ENCODE results near the gene FBP2.
"Not testable (repeated sequence)": the region's sequence is repeated elsewhere in the genome, so short reads cannot be mapped to it uniquely, and the experiment has no call there.

Gene FBP2

GRCh38 chr9:94568250-94568889 is 25.3 kb downstream of the FBP2 start:
- Mint-ChIP-seq H3K9me3 (no peaks in the 10 kb centered on the region), H3K4me3 (no peak overlapping the region), H3K36me3 (ENCODE audit: low read depth) (peaks cover 18% of the 10 kb centered on the region), H3K27ac (no peak overlapping the region), H3K4me1 (no peaks in the 10 kb centered on the region), H3K27me3 (ENCODE audit: low read depth) (no peaks in the 10 kb centered on the region)
- TF ChIP-seq CTCF (IDR thresholded peaks at IDR 0.05; ENCODE audit: unreplicated experiment in 3 of 3), result no peak

GRCh38 chr9:94567271-94567670 is 26.4 kb downstream of the FBP2 start:
- H3K27ac Mint-ChIP-seq, result no peak overlapping the region
- H3K9me3 Mint-ChIP-seq, result no peaks in the 10 kb centered on the region
- H3K27me3 Mint-ChIP-seq (ENCODE audit: low read depth), result no peaks in the 10 kb centered on the region
- H3K36me3 Mint-ChIP-seq (ENCODE audit: low read depth), result peaks cover 29% of the 10 kb centered on the region
- no peaks in the 10 kb centered on the region for H3K4me1 Mint-ChIP-seq
- no peak for TF ChIP-seq CTCF (IDR thresholded peaks at IDR 0.05; ENCODE audit: unreplicated experiment in 3 of 3)
- no peak overlapping the region for H3K4me3 Mint-ChIP-seq

GRCh38 chr9:94566550-94566949 is 27.1 kb downstream of the FBP2 start:
- Mint-ChIP-seq H3K4me3 (no peak overlapping the region), H3K4me1 (no peaks in the 10 kb centered on the region), H3K27ac (no peak overlapping the region), H3K9me3 (no peaks in the 10 kb centered on the region), H3K36me3 (ENCODE audit: low read depth) (peaks cover 33% of the 10 kb centered on the region), H3K27me3 (ENCODE audit: low read depth) (no peaks in the 10 kb centered on the region)
- no peak for TF ChIP-seq CTCF (IDR thresholded peaks at IDR 0.05; ENCODE audit: unreplicated experiment in 3 of 3)

- H3K27me3 Mint-ChIP-seq (ENCODE audit: low read depth); H3K4me1 Mint-ChIP-seq: not testable (repeated sequence)
- H3K36me3 Mint-ChIP-seq (ENCODE audit: low read depth), result peaks cover 35% of the 10 kb centered on the region
These were observed 29.3 kb downstream of the FBP2 start for GRCh38 chr9:94564279-94564678.

GRCh38 chr9:94563548-94563947 is 30.1 kb downstream of the FBP2 start:
- Mint-ChIP-seq H3K27me3 (ENCODE audit: low read depth) (no peaks in the 10 kb centered on the region), H3K27ac (no peak overlapping the region), H3K36me3 (ENCODE audit: low read depth) (peaks cover 35% of the 10 kb centered on the region), H3K4me1 (no peaks in the 10 kb centered on the region), H3K4me3 (no peak overlapping the region), H3K9me3 (no peaks in the 10 kb centered on the region)
- TF ChIP-seq CTCF (IDR thresholded peaks at IDR 0.05; ENCODE audit: unreplicated experiment in 3 of 3), result no peak

More at GRCh38 chr9:94564279-94564678, 29.3 kb downstream of the FBP2 start:
- not testable (repeated sequence) for H3K9me3 Mint-ChIP-seq, H3K27ac Mint-ChIP-seq, H3K4me3 Mint-ChIP-seq

- Mint-ChIP-seq H3K9me3 (no peaks in the 10 kb centered on the region), H3K4me1 (peaks cover 15% of the 10 kb centered on the region), H3K27ac (no peak overlapping the region), H3K36me3 (ENCODE audit: low read depth) (peaks cover 31% of the 10 kb centered on the region), H3K4me3 (no peak overlapping the region), H3K27me3 (ENCODE audit: low read depth) (no peaks in the 10 kb centered on the region)
- no peak for TF ChIP-seq CTCF (IDR thresholded peaks at IDR 0.05; ENCODE audit: unreplicated experiment in 3 of 3)
These were observed 33.4 kb downstream of the FBP2 start for GRCh38 chr9:94560237-94560636.
